ENCODE data around the gene MISFA.

- no peak for TF ChIP-seq CTCF (conservative IDR thresholded peaks at IDR 0.05)
- TF ChIP-seq EZH2 (IDR thresholded peaks at IDR 0.05; ENCODE audit: low read depth) = no peak
Measured at GRCh38 chr11:18575361-18575760, 24.2 kb upstream of the MISFA start.

Data from PC-9 (cell line).